MM.1S (cell line): ENCODE results near the gene UGT8.
A peak's percentile ranks its signal among the peaks of the same experiment; 100 is the strongest.
"Not testable (repeated sequence)": the region's sequence is repeated elsewhere in the genome, so short reads cannot be mapped to it uniquely, and the experiment has no call there.

ENCODE experiments used
- DNase-seq: peaks from one replicate; pipeline ENCODE4 v3.0.0-alpha.2; 2015
- H2AFZ ChIP-seq: fragments of 300-600 bp; sonication (generic); 2 replicates; pipeline ENCODE4 v1.6.0; 2016; ENCODE audit warnings: antibody characterized with exemption, low read length
- H3F3A ChIP-seq: fragments of 300-600 bp; sonication (generic); 2 replicates; pipeline ENCODE4 v1.6.1; 2016; ENCODE audit warnings: mild to moderate bottlenecking, antibody characterized with exemption, low read length, moderate library complexity, mixed read lengths; ENCODE audit not compliant: insufficient read depth
- H3K27ac ChIP-seq: fragments of 300-600 bp; sonication (generic); 2 replicates; pipeline ENCODE4 v1.5.1; 2016; ENCODE audit warnings: mild to moderate bottlenecking, low read length
- H3K27me3 ChIP-seq: fragments of 300-600 bp; sonication (generic); replicated peaks from 2 replicates; pipeline ENCODE4 v1.6.0; 2016; ENCODE audit warnings: low read length; ENCODE audit not compliant: insufficient read depth
- H3K36me3 ChIP-seq: fragments of 300-600 bp; sonication (generic); replicated peaks from 2 replicates; pipeline ENCODE4 v1.6.1; 2016; ENCODE audit warnings: mild to moderate bottlenecking, low read length, mixed read lengths; ENCODE audit not compliant: insufficient read depth
- H3K4me1 ChIP-seq: fragments of 300-600 bp; sonication (generic); 2 replicates; pipeline ENCODE4 v1.6.1; 2016; ENCODE audit warnings: low read length, mixed read lengths
- H3K4me2 ChIP-seq: fragments of 300-600 bp; sonication (generic); 2 replicates; pipeline ENCODE4 v1.6.0; 2016; ENCODE audit warnings: low read depth, low read length
- H3K4me3 ChIP-seq: fragments of 300-600 bp; sonication (generic); 2 replicates; pipeline ENCODE4 v1.5.1; 2016; ENCODE audit warnings: low read length, mixed read lengths
- H3K79me2 ChIP-seq: fragments of 300-600 bp; sonication (generic); 2 replicates; pipeline ENCODE4 v1.6.1; 2016; ENCODE audit warnings: mixed run types, low read length, mixed read lengths
- H3K9ac ChIP-seq: fragments of 300-600 bp; sonication (generic); 2 replicates; pipeline ENCODE4 v1.6.1; 2016; ENCODE audit warnings: low read length, mixed read lengths
- H3K9me2 ChIP-seq: fragments of 300-600 bp; sonication (generic); replicated peaks from 2 replicates; pipeline ENCODE4 v1.6.1; 2016; ENCODE audit warnings: mild to moderate bottlenecking, low read length, mixed read lengths; ENCODE audit not compliant: insufficient read depth
- H3K9me3 ChIP-seq: fragments of 300-600 bp; sonication (generic); replicated peaks from 2 replicates; pipeline ENCODE4 v1.6.1; 2016; ENCODE audit warnings: mild to moderate bottlenecking, low read length, mixed read lengths; ENCODE audit not compliant: insufficient read depth
- H4K20me1 ChIP-seq: fragments of 300-600 bp; sonication (generic); 2 replicates; pipeline ENCODE4 v1.6.1; 2016; ENCODE audit warnings: mild to moderate bottlenecking, low read length, moderate library complexity, mixed read lengths; ENCODE audit not compliant: insufficient read depth
- CTCF ChIP-seq: fragments of 300-600 bp; sonication (generic); IDR thresholded peaks from 2 replicates; pipeline ENCODE4 v1.5.1; 2016; ENCODE audit warnings: antibody characterized with exemption, low read length, mixed read lengths
- EZH2 ChIP-seq: fragments of 300-600 bp; sonication (generic); optimal IDR thresholded peaks from 2 replicates; pipeline ENCODE3; 2017; ENCODE audit warnings: low read depth, mild to moderate bottlenecking, antibody characterized with exemption, low read length, mixed read lengths
- EZH2phosphoT487 ChIP-seq: fragments of 300-600 bp; sonication (generic); IDR thresholded peaks from 2 replicates; pipeline ENCODE4 v1.6.1; 2018; ENCODE audit warnings: antibody characterized with exemption, low read length

The UGT8 gene

GRCh38 chr4:114659386-114660008 lies 60.9 kb downstream of the UGT8 start:
- Histone ChIP-seq H3K27me3 (no peaks in the 10 kb centered on the region), H3K9ac (no peak overlapping the region), H3K36me3 (no peaks in the 10 kb centered on the region), H3K27ac (no peak overlapping the region), H3K4me3 (no peak overlapping the region), H3K4me1 (no peaks in the 10 kb centered on the region), H3K9me3 (no peaks in the 10 kb centered on the region), H3K79me2 (no peaks in the 10 kb centered on the region), H3K9me2 (no peaks in the 10 kb centered on the region), H4K20me1 (no peaks in the 10 kb centered on the region), H3F3A (no peaks in the 10 kb centered on the region), H3K4me2 (no peak overlapping the region), H2AFZ (no peak overlapping the region)
- no peak for TF ChIP-seq EZH2phosphoT487
- no peak for TF ChIP-seq EZH2
- peak; percentile 87 for TF ChIP-seq CTCF
- DNase-seq, result peak; percentile 60

- H3K4me3 ChIP-seq, result no peak overlapping the region
- H3F3A ChIP-seq, result no peaks in the 10 kb centered on the region
- no peak overlapping the region for H2AFZ ChIP-seq
- H3K27me3 ChIP-seq, result no peaks in the 10 kb centered on the region
- H3K4me2 ChIP-seq, result no peak overlapping the region
- no peaks in the 10 kb centered on the region for H3K79me2 ChIP-seq
- no peak for DNase-seq
- no peaks in the 10 kb centered on the region for H3K36me3 ChIP-seq
- no peaks in the 10 kb centered on the region for H3K4me1 ChIP-seq
- peaks cover 4% of the 10 kb centered on the region; the same call in 1 of the 2 replicates for H3K9me2 ChIP-seq
- no peaks in the 10 kb centered on the region for H4K20me1 ChIP-seq
- TF ChIP-seq CTCF (no peak), EZH2phosphoT487 (no peak), EZH2 (no peak)
- H3K9ac ChIP-seq, result no peak overlapping the region
- no peaks in the 10 kb centered on the region for H3K9me3 ChIP-seq
- no peak overlapping the region for H3K27ac ChIP-seq
These were observed 64.5 kb downstream of the UGT8 start for GRCh38 chr4:114663083-114663482.

GRCh38 chr4:114668577-114668976 lies 70.0 kb downstream of the UGT8 start:
- Histone ChIP-seq H3K4me2 (no peak overlapping the region), H3K4me1 (peaks cover 12% of the 10 kb centered on the region; the same call in 1 of the 2 replicates), H3K9me3 (no peaks in the 10 kb centered on the region), H3K27me3 (no peaks in the 10 kb centered on the region), H2AFZ (no peak overlapping the region), H3K9me2 (peaks cover 4% of the 10 kb centered on the region; the same call in 1 of the 2 replicates), H3K27ac (no peak overlapping the region), H3K79me2 (no peaks in the 10 kb centered on the region), H3F3A (no peaks in the 10 kb centered on the region), H3K36me3 (no peaks in the 10 kb centered on the region), H4K20me1 (no peaks in the 10 kb centered on the region), H3K4me3 (no peak overlapping the region), H3K9ac (no peak overlapping the region)
- DNase-seq, result no peak
- TF ChIP-seq EZH2phosphoT487 (no peak), EZH2 (no peak), CTCF (no peak)

DNA sequence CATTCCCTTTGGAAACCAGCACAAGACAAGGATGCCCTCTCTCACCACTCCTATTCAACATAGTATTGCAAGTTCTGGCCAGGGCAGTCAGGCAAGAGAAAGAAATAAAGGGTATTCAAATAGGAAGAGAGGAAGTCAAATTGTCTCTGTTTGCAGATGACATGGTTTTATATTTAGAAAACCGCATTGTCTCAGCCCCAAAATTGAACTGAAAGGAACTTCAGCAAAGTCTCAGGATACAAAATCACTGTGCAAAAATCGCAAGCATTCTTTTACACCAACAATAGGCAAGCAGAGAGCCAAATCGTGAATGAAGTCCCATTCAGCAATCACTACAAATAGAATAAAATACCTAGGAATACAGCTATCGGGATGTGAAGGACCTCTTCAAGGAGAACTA lies 72.1 kb downstream of the UGT8 start:
- H3F3A ChIP-seq, H3K4me3 ChIP-seq, H3K27ac ChIP-seq, H3K9ac ChIP-seq, H3K27me3 ChIP-seq, H3K79me2 ChIP-seq, H3K36me3 ChIP-seq, H2AFZ ChIP-seq, H3K9me3 ChIP-seq, H3K9me2 ChIP-seq, H4K20me1 ChIP-seq: not testable (repeated sequence)
- H3K4me2 ChIP-seq, result peak overlapping the region; percentile 41; the same call in 1 of the 2 replicates
- peak; percentile 32 for DNase-seq
- peaks cover 12% of the 10 kb centered on the region; the same call in 1 of the 2 replicates for H3K4me1 ChIP-seq
